Epithelial cell of esophagus (primary cell): ENCODE results near the gene KRTAP12-3.
"Not testable (repeated sequence)": the region's sequence is repeated elsewhere in the genome, so short reads cannot be mapped to it uniquely, and the experiment has no call there.

Experiments used
- DNase-seq: peaks from one replicate; pipeline ENCODE4 v3.0.0; 2010; ENCODE audit warnings: low read depth
- H3K4me3 ChIP-seq: 2 replicates; pipeline ENCODE4 v1.5.1; 2011; ENCODE audit warnings: mild to moderate bottlenecking, low read length, control low read depth
- CTCF ChIP-seq: IDR thresholded peaks from 2 replicates; pipeline ENCODE4 v1.5.1; 2011; ENCODE audit warnings: low read depth, mild to moderate bottlenecking, low read length, control low read depth, inconsistent platforms; ENCODE audit not compliant: insufficient read depth; ENCODE audit errors: missing control alignments

The KRTAP12-3 gene

DNA sequence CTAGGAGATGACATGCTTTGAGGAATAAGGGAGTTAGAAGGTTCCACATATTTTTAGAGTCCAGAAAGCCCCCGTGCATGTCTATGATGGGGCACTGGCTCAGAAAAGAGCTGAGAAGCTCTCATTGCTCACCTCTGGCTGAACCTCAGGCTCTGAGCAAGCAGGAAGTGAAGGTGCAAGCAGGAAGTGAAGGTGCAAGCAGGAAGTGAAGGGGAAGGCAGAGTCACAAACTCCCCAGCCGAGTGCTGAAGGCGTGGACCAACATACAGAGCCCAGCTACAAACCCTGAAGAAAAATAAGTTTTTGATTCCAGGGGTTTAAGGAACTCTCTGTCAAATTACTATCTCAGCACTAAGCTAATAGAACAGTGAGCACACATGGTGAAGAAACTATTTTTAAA lies 38.8 kb upstream of the KRTAP12-3 start:
- no peak for DNase-seq
- H3K4me3 ChIP-seq = no peak overlapping the region
- TF ChIP-seq CTCF = no peak

DNA sequence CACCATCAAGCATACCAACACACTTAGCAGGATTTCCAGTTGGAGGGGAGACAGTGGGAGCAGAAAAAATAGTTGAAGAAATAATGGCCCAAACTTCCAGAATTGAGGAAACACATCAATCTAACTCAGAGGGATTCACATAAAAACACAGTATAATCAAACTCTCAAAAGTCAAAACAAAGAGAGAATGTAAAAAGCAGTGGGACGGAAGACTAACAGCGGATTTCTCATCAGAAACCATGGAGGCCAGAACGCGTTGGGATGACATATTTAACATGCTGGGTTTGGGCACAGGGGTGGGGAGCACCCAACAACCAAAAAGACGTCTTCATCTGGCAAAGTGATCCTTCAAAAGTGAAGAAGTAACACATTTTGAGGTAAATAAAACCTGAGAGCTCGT lies 37.8 kb upstream of the KRTAP12-3 start:
- no peak overlapping the region for H3K4me3 ChIP-seq
- no peak for DNase-seq
- TF ChIP-seq CTCF = no peak

GRCh38 chr21:44623575-44623974 lies 34.2 kb upstream of the KRTAP12-3 start:
- TF ChIP-seq CTCF = no peak
- no peak overlapping the region for H3K4me3 ChIP-seq
- no peak for DNase-seq

GRCh38 chr21:44625756-44626155 lies 32.0 kb upstream of the KRTAP12-3 start:
- TF ChIP-seq CTCF = no peak
- H3K4me3 ChIP-seq = no peak overlapping the region
- DNase-seq = no peak

- DNase-seq = no peak
- no peak for TF ChIP-seq CTCF
- no peak overlapping the region for H3K4me3 ChIP-seq
These were observed 31.5 kb upstream of the KRTAP12-3 start for GRCh38 chr21:44626262-44626661.

GRCh38 chr21:44626673-44627143 lies 31.0 kb upstream of the KRTAP12-3 start, which contains the start of gene KRTAP10-9:
Gene KRTAP10-9 (plus strand): TSS chr21:44627093. CDS start chr21:44627172, 79 bp downstream.
- H3K4me3 ChIP-seq = no peak within 1 kb of the TSS
- TF ChIP-seq CTCF = no peak
- no peak for DNase-seq

DNA sequence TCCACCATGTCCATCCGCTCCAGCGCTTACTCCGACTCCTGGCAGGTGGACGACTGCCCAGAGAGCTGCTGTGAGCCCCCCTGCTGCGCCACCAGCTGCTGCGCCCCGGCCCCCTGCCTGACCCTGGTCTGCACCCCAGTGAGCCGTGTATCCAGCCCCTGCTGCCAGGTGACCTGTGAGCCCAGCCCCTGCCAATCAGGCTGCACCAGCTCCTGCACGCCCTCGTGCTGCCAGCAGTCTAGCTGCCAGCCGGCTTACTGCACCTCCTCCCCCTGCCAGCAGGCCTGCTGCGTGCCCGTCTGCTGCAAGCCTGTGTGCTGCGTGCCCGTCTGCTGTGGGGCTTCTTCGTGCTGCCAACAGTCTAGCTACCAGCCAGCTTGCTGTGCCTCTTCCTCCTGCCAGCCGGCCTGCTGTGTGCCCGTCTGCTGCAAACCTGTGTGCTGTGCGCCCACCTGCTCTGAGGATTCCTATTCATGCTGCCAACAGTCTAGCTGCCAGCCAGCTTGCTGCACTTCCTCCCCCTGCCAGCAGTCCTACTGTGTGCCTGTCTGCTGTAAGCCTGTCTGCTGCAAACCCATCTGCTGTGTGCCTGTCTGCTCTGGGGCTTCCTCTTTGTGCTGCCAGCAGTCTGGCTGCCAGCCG lies 30.4 kb upstream of the KRTAP12-3 start:
- DNase-seq, H3K4me3 ChIP-seq: not testable (repeated sequence)

GRCh38 chr21:44627831-44628233 lies 29.9 kb upstream of the KRTAP12-3 start:
- H3K4me3 ChIP-seq, DNase-seq: not testable (repeated sequence)
